22Rv1 (cell line): Measurements from ENCODE around the gene COPB1.

Experiments
- CTCF ChIP-seq: fragments of 450-650 bp; IDR thresholded peaks from 2 replicates; pipeline ENCODE4 v1.5.1; 2017; ENCODE audit warnings: mild to moderate bottlenecking
- ZFX ChIP-seq: fragments of 450-650 bp; IDR thresholded peaks from 2 replicates; pipeline ENCODE4 v1.6.1; 2017; ENCODE audit warnings: antibody characterized with exemption, borderline replicate concordance

GRCh38 chr11:14420223-14420622 is 79.4 kb downstream of the COPB1 start:
- TF ChIP-seq ZFX (no peak), CTCF (no peak)
